GM21526 (cell line): ENCODE results near the gene SLC16A10.
"Not testable (repeated sequence)": the region's sequence is repeated elsewhere in the genome, so short reads cannot be mapped to it uniquely, and the experiment has no call there.

Experiments
- ATAC-seq: cut with Tn5 transposase; IDR thresholded peaks from one replicate; pipeline ENCODE4 v1.9.1; 2021; ENCODE audit warnings: moderate library complexity; ENCODE audit not compliant: unreplicated experiment, low FRiP score

Gene SLC16A10

DNA sequence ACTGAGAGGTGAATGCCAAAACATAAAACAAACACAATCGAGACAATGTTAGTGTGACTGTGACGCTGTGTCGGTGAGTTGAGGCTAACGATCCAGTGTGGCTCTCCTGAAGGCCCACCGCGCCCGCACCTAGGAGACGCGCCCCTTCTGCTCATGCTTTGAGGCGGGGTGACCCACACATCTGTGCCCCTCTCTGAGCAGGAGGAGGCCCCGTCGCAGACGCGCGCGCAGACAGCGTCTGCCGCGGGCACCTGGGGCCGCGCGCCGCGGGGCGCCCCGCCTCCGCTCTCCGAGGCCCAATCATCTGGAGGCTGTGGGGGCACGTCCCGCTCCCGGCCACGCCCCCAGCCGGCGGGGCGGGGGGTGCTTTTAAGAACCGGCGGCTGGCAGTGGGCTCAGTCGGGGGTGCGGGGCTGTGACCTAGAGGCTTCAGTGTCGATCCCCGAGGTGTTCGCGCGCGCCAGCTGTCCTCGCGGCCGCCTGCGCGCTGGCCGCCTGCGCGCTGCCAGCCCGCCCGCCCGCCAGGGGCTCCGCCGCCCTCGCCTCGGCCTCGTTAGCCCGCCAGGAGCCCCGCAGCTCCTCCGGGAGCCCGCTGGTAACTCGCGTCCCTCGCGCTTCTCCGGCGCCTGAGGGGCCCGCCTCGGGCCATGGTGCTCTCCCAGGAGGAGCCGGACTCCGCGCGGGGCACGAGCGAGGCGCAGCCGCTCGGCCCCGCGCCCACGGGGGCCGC lies at the start of gene SLC16A10:
Gene SLC16A10 (plus strand): TSS at position 398 of the 730 bp plus-strand sequence. CDS start 250 bp downstream, at position 648.
- ATAC-seq, result peak; percentile 89

DNA sequence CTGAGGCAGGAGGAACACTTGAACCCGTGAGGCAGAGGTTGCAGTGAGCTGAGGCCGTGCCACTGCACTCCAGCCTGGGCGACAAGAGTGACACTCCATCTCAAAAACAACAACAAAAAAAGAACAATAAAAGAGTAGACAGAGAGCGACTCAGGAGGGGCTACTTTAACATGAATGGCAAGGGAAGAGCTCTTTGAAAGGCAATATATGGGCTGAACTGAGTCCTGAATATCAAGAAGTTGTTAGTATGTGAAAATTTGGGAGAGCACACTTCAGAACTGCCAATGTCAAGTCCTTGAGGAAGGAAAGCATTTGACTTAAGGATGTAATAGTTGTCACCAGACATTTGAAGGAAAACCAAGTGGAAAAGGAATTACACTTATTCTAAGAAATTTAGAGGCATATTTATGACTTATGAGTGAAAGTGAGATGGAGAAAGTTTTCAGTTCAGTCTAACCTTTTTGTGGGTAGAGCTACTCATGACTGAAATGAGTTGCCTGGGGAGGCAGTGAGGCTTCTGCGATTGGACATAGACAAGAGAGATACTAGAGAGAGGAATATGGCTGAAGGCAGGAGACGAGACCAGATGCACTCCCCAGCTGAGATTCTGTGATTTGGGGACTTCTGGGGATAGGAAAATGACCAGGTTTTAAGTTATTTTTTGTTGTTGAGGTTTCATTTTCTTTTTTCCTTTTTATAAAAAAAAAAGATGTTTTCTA lies 48.6 kb upstream of the SLC16A10 start:
- ATAC-seq, result no peak

GRCh38 chr6:111041917-111042316 lies 45.4 kb upstream of the SLC16A10 start:
- no peak for ATAC-seq

DNA sequence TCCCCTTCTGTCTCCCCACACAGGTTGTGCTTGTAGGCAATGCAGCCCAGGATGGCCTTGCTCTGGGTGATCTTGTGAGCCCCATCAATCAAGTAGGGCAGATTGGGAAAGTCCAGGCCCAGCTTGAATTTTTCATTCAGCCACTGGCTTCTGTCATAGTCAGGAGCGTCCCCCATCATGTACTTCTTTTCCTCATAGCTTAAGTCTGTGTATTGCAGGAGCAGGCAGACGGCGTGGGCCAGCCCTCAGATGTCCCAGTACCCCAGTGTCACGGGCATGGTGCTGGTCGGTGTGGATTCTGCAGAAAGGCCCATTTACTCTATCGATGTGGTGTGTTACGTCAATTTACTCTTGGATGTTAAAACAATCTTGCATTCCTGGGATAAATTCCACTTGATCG lies 40.1 kb upstream of the SLC16A10 start:
- no peak for ATAC-seq

DNA sequence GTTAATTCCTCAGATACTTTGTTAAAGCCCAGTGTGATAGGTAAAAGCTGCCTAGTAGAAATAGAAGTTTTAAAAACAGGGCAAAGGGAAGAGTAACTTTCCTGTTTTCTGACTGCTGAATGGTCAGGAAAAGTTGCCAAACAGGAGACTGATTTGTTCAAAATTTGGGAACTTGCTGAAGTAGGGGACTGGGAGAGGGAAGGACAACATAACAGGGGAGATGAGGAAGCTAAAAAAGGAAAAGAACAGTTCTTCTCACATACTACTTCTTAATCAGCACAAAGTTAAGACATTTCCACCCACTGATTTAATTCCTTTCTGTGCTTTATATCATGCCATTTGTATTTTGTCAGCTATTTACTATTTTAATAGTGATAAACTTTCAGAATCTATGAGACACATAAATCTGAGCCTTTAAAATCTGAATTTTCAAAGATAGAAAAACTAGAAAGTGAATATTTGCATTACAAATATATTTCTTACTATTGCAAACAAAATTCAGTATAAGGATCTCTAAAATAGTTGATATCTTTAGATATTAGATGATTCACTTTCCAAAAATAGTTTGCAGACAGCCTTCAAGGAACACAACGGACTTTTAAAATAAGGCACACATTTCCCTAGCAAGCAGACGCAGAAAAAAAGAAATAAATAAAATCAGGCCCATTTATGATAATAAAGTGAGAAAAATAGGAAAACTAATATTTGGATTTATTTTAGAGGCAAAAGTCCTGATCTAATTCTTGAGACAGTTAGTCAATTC lies 36.9 kb upstream of the SLC16A10 start:
- ATAC-seq, result no peak

GRCh38 chr6:111052171-111052570 lies 35.1 kb upstream of the SLC16A10 start:
- ATAC-seq, result no peak

DNA sequence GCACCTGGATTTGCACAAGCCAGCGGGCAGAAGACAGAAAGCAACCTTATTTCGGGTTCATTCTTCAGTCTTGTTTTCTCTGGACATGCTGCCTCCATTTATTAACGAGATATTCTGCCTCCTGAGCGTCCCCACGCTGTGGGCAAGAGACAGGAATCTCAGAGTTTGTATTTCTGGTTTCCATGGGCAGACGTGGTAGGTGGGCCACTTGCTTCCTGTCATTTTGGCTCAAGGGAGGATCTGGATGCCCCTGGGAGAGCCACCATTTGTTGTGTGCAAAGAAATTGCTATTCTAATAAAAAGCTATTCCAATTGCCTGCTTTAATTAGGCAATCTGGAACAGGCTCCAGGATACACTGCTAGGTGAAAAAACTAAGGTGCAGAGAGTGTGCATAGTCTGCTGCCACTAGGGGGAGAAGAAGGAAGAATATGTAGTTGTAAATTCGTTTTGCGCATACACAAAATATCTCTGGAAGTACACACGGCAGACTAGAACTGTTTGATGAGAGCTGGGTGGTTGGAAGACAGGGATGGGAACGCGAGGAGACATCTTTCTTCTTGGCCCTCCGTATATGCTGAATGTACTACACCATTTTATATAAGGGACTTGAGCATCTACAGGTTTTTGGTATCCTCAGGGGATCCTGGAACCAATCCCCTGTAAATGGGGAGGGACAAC lies 30.1 kb upstream of the SLC16A10 start:
- ATAC-seq, result no peak

DNA sequence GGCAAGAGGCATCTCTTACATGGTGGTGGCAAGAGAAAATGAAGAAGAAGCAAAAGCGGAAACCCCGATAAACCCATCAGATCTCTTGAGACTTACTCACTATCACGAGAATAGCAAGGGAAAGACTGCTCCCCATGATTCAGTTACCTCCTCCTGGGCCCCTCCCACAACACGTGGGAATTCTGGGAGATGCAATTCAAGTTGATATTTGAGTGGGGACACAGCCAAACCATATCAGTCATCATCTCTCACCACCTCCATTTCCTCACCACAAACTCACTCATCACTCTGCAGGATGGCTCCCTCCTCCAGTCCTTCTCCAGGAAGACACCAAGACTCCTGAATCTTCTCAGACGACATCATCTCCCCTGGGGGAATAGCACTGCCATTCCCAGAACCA lies 25.8 kb upstream of the SLC16A10 start:
- ATAC-seq, result no peak

GRCh38 chr6:111061985-111062384 lies 25.3 kb upstream of the SLC16A10 start:
- ATAC-seq, result not testable (repeated sequence)

DNA sequence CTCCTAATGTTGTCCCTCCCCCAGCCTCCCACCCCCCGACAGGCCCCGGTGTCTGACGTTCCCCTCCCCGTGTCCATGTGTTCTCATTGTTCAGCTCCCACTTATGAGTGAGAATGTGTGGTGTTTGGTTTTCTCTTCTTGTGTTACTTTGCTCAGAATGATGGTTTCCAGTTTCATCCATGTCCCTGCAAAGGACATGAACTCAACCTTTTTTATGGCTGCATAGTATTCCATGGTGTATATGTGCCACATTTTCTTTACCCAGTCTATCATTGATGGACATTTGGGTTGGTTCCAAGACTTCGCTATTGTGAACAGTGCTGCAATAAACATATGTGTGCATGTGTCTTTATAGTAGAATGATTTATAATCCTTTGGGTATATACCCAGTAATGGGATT lies 24.4 kb upstream of the SLC16A10 start:
- ATAC-seq, result not testable (repeated sequence)

DNA sequence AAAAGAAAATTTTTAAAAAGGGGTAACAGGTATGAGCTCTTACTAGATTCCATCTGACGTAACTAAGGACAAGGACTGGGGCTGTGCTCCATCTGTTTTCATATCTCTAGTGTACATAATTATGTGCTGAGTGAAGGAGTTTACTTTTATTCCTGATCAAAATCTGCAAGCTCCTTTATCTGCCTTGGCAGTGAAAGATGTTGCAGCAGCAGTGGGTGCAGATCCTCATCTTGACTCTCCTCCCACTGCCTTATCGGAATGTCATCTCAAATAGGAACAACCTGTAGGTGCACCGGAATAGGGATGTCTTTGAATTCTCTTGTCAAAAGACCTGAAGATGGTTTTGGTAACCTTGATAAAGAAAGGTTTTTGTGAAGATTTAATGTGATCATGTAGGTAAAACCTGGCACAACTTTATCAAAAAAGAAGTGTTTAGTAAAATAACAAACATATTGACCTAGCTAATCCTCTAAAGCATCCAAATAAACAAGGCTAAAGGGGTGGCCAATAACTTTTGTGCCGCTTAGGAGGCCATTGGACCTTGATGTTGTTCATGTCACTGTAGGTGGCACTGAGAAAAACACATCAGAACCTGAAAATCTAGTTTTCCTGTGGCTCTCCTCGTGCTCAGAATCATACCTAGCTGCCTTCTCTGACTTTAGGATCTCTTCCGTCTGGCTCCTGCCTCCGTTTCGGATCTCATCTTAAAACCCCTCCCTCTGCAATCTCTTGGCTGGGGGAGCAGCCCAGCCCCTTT lies 19.0 kb upstream of the SLC16A10 start:
- no peak for ATAC-seq

DNA sequence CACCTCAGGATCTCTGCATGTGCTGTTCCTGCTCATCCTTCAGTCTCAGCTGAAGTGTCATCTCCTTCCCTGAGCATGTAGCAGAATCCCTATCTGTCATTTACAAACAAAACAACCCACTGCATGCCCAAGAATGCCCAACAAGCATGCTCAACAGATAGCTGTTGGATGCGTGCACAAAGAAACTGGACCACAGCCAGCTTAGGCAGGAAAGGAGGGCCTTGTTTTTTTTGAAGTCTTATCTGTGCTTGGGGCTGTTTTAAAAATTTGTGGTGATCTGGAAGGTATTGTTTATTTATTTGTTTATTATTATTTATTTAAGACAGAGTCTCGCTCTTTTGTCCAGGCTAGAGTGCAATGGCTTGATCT lies 18.5 kb upstream of the SLC16A10 start:
- no peak for ATAC-seq

GRCh38 chr6:111069382-111070104 lies 17.8 kb upstream of the SLC16A10 start:
- ATAC-seq, result no peak

GRCh38 chr6:111070105-111071005 lies 16.9 kb upstream of the SLC16A10 start:
- ATAC-seq, result no peak

- ATAC-seq, result no peak
Measured at GRCh38 chr6:111072801-111073360, 14.4 kb upstream of the SLC16A10 start.

DNA sequence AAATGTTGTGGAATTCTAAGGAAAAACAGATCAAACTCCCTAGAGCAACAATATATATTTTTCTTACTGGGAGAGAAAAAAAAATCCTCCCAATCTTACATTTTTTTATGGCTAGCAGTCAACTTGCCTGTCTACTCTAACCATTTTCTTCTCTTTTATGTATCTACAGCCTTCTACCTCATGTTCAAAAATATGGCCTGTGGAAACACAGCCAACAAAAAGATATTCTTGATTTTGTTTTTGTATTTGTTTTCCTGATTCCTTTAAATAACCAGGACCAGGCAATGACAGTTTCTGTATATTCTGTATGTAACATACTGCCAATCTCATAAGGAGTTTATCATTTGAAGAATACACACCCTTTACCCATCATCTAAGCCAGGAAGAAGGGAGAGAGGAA lies 13.0 kb upstream of the SLC16A10 start:
- ATAC-seq, result no peak

DNA sequence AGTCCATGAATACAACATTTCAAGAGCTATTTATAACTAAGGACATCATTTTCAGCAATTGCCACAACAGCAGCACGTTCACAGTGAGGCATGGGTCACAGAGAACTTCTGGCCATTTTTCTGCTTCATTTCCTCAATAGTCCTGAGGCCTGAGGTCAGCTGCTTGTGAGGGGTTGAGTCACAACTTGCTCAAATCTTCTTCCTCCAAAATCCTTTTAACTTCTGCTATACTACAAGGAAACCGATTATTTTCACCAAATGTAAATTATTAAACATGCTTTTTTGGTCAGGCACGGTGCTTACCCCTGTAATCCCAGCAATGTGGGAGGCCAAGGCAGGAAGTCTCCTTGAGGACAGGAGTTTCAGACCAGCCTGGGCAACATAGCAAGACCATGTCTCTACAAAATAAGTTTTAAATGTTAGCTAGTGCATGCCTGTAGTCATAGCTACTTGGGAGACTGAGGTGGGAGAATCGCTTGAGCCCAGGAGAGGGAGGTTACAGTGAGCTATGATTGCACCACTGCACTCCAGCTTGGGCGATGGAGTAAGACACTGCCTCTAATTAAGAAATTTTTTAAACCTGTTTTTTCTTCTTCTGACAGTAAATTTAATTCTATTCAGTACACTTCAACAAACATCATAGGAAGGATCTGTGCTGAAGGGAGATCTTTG lies 11.1 kb upstream of the SLC16A10 start:
- no peak for ATAC-seq

- no peak for ATAC-seq
Measured at GRCh38 chr6:111080698-111081097, 6.6 kb upstream of the SLC16A10 start.
